Endothelial cell of umbilical vein (primary cell): ENCODE results near the gene LST1.

Source experiments
- CTCF ChIP-seq, 2 donors: IDR thresholded peaks; 1 replicate in 1 of 2; 2 replicates in 1 of 2; pipeline ENCODE4 v1.5.1; 2011; ENCODE audit warnings: low read length in 2 of 2, mild to moderate bottlenecking in 2 of 2, moderate library complexity in 2 of 2, control low read depth in 1 of 2, inconsistent platforms in 1 of 2, low read depth in 1 of 2; ENCODE audit not compliant: insufficient read depth in 1 of 2; ENCODE audit errors: extremely low read depth in 1 of 2
- EZH2 ChIP-seq: IDR thresholded peaks from 2 replicates; pipeline ENCODE4 v1.6.1; 2012; ENCODE audit warnings: borderline replicate concordance, low read depth, mild to moderate bottlenecking, moderate library complexity, low read length, inconsistent platforms; ENCODE audit not compliant: severe bottlenecking
- GATA2 ChIP-seq: IDR thresholded peaks from 2 replicates; pipeline ENCODE4 v1.7.0; 2011; ENCODE audit warnings: low read depth, mild to moderate bottlenecking, moderate library complexity, mixed read lengths, low read length; ENCODE audit not compliant: insufficient read length, insufficient read depth
- JUN ChIP-seq: IDR thresholded peaks from 2 replicates; pipeline ENCODE4 v1.6.1; 2011; ENCODE audit warnings: borderline replicate concordance, low read depth; ENCODE audit not compliant: insufficient read length, insufficient read depth
- POLR2A ChIP-seq: IDR thresholded peaks from 2 replicates; pipeline ENCODE4 v1.6.1; 2012; ENCODE audit warnings: low read depth, mild to moderate bottlenecking, control low read depth, low read length
- POLR2AphosphoS5 ChIP-seq: IDR thresholded peaks from 2 replicates; pipeline ENCODE4 v1.6.1; 2012; ENCODE audit warnings: low read depth, mild to moderate bottlenecking, control low read depth, low read length, moderate library complexity; ENCODE audit not compliant: insufficient read depth
- TF ChIP-seq, protein P1 (sequence below): IDR thresholded peaks from 2 replicates; pipeline ENCODE4 v1.6.1; 2011; ENCODE audit not compliant: insufficient read depth, insufficient read length

GRCh38 chr6:31574106-31575061 lies 11.7 kb upstream of the LST1 start:
- TF ChIP-seq CTCF (IDR thresholded peaks at IDR 0.05; ENCODE audit: extremely low read depth in 1 of 2, insufficient read depth in 1 of 2, low read depth in 1 of 2, low read length in 2 of 2) (no peak), POLR2AphosphoS5 (no peak), EZH2 (no peak), JUN (no peak), POLR2A (no peak), GATA2 (no peak)
- TF ChIP-seq, protein P1, sequence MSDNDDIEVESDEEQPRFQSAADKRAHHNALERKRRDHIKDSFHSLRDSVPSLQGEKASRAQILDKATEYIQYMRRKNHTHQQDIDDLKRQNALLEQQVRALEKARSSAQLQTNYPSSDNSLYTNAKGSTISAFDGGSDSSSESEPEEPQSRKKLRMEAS, result no peak
